Iris pigment epithelial cell (primary cell): ENCODE measurements around the gene SMAD9.

Experiments used
- DNase-seq: peaks from one replicate; pipeline ENCODE4 v3.0.0-alpha.2; 2011; ENCODE audit warnings: low read depth

Gene SMAD9

GRCh38 chr13:36910545-36910944, 9.5 kb downstream of the SMAD9 start:
- DNase-seq, result no peak

- DNase-seq, result no peak
These were observed 12.2 kb downstream of the SMAD9 start for GRCh38 chr13:36907821-36908220.

GRCh38 chr13:36907266-36907665, 12.8 kb downstream of the SMAD9 start:
- no peak for DNase-seq

GRCh38 chr13:36905944-36906343, 14.1 kb downstream of the SMAD9 start:
- DNase-seq, result no peak

GRCh38 chr13:36903925-36904595, 16.0 kb downstream of the SMAD9 start:
- DNase-seq, result no peak

- DNase-seq, result no peak
These were observed 22.9 kb downstream of the SMAD9 start for GRCh38 chr13:36897054-36897616.

GRCh38 chr13:36891752-36892151, 28.3 kb downstream of the SMAD9 start:
- DNase-seq, result no peak

- DNase-seq, result no peak
These were observed 31.4 kb downstream of the SMAD9 start for GRCh38 chr13:36888645-36889044.

GRCh38 chr13:36887758-36888521, 32.1 kb downstream of the SMAD9 start:
- no peak for DNase-seq

GRCh38 chr13:36885901-36886300, 34.1 kb downstream of the SMAD9 start:
- no peak for DNase-seq

GRCh38 chr13:36884235-36884634, 35.8 kb downstream of the SMAD9 start:
- DNase-seq, result no peak

- DNase-seq, result no peak
These were observed 36.2 kb downstream of the SMAD9 start for GRCh38 chr13:36883824-36884223.

GRCh38 chr13:36883392-36883791, 36.6 kb downstream of the SMAD9 start:
- DNase-seq, result peak; percentile 28

- no peak for DNase-seq
These were observed 37.1 kb downstream of the SMAD9 start for GRCh38 chr13:36882829-36883390.

- DNase-seq, result peak; percentile 22
These were observed 39.1 kb downstream of the SMAD9 start for GRCh38 chr13:36880961-36881360.

- DNase-seq, result no peak
These were observed 40.7 kb downstream of the SMAD9 start for GRCh38 chr13:36879218-36879938.

- DNase-seq, result no peak
These were observed 44.1 kb downstream of the SMAD9 start for GRCh38 chr13:36875961-36876360.

GRCh38 chr13:36875431-36875830, 44.6 kb downstream of the SMAD9 start:
- DNase-seq, result no peak

GRCh38 chr13:36872621-36873020, 47.4 kb downstream of the SMAD9 start:
- no peak for DNase-seq

- DNase-seq, result no peak
These were observed 49.9 kb downstream of the SMAD9 start for GRCh38 chr13:36870050-36870692.

- no peak for DNase-seq
These were observed 53.8 kb downstream of the SMAD9 start for GRCh38 chr13:36866232-36866631.

GRCh38 chr13:36865265-36865664, 54.8 kb downstream of the SMAD9 start:
- no peak for DNase-seq
